ENCODE data around the gene ATP8B4.

DNA sequence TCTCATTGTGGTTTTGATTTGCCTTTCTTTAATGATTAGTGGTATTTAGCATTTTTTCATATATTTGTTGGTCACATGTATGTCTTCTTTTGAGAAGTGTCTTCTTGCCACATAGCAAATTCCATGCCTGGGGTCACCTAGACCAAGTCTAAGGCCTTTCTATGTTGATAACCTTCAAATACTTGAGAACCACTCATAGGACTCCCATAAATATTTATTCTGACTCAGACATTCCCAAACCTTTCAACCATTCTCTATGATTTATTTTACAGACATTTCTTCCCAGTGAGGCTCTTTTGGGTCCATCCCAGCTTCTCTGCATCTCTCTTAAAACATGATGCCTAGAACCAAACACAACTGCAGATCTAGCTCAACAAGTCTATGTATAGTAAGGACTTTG is 69.2 kb downstream of the ATP8B4 start:
- no peak for TF ChIP-seq POLR2A (IDR thresholded peaks at IDR 0.05)
- TF ChIP-seq, protein P1, sequence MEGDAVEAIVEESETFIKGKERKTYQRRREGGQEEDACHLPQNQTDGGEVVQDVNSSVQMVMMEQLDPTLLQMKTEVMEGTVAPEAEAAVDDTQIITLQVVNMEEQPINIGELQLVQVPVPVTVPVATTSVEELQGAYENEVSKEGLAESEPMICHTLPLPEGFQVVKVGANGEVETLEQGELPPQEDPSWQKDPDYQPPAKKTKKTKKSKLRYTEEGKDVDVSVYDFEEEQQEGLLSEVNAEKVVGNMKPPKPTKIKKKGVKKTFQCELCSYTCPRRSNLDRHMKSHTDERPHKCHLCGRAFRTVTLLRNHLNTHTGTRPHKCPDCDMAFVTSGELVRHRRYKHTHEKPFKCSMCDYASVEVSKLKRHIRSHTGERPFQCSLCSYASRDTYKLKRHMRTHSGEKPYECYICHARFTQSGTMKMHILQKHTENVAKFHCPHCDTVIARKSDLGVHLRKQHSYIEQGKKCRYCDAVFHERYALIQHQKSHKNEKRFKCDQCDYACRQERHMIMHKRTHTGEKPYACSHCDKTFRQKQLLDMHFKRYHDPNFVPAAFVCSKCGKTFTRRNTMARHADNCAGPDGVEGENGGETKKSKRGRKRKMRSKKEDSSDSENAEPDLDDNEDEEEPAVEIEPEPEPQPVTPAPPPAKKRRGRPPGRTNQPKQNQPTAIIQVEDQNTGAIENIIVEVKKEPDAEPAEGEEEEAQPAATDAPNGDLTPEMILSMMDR (IDR thresholded peaks at IDR 0.05) = no peak
